ENCODE results near the gene PCTP.

- TF ChIP-seq POLR2A (IDR thresholded peaks at IDR 0.05) (no peak), CTCF (IDR thresholded peaks at IDR 0.05 in 4 of 5, conservative IDR thresholded peaks at IDR 0.05 in 1 of 5) (no peak)
These were observed 22.8 kb downstream of the PCTP start for GRCh38 chr17:55773671-55774070.

All from gastrocnemius medialis (tissue), 4 donors.